Prostate gland (tissue), 2 donors: Measurements from ENCODE around the gene PKNOX2.

Source experiments
- CTCF ChIP-seq, 4 experiments: fragments of 200-600 bp in 2 of 4; fragments of 450-650 bp in 2 of 4; sonication (generic) in 2 of 4; IDR thresholded peaks; 1 replicate in 3 of 4; 2 replicates in 1 of 4; pipeline ENCODE4 v1.5.1; 2016 to 2019; ENCODE audit warnings: antibody characterized with exemption in 4 of 4, mild to moderate bottlenecking in 2 of 4, moderate library complexity in 2 of 4
- POLR2A ChIP-seq: fragments of 450-650 bp; IDR thresholded peaks from one replicate; pipeline ENCODE4 v1.6.1; 2016; ENCODE audit warnings: antibody characterized with exemption, mild to moderate bottlenecking
- POLR2AphosphoS5 ChIP-seq: sonication (generic); formaldehyde crosslinking; IDR thresholded peaks from one replicate; pipeline ENCODE4 v1.6.1; 2017; ENCODE audit warnings: antibody characterized with exemption

GRCh38 chr11:125402435-125402834 is 237.9 kb downstream of the PKNOX2 start:
- TF ChIP-seq CTCF (IDR thresholded peaks at IDR 0.05) = no peak
- no peak for TF ChIP-seq POLR2A
- no peak for TF ChIP-seq POLR2AphosphoS5
